HL-60 (cell line): ENCODE measurements around the gene POU3F2.

ENCODE experiments used
- CTCF ChIP-seq: IDR thresholded peaks from one replicate; pipeline ENCODE4 v1.5.1; 2011; ENCODE audit warnings: low read length, control low read depth, inconsistent platforms; ENCODE audit not compliant: insufficient read depth
- GABPA ChIP-seq: IDR thresholded peaks from 2 replicates; pipeline ENCODE4 v1.6.1; 2012; ENCODE audit warnings: low read depth
- POLR2AphosphoS5 ChIP-seq: IDR thresholded peaks from 2 replicates; pipeline ENCODE4 v1.6.1; 2012; ENCODE audit warnings: low read depth
- REST ChIP-seq: IDR thresholded peaks from 2 replicates; pipeline ENCODE4 v1.6.1; 2012; ENCODE audit warnings: low read depth; ENCODE audit not compliant: insufficient replicate concordance
- SPI1 ChIP-seq: IDR thresholded peaks from 2 replicates; pipeline ENCODE4 v1.6.1; 2012; ENCODE audit warnings: low read depth, mild to moderate bottlenecking, borderline replicate concordance

- TF ChIP-seq SPI1 (no peak), CTCF (no peak), POLR2AphosphoS5 (no peak), GABPA (no peak), REST (no peak)
These were observed 5.5 kb downstream of the POU3F2 start for GRCh38 chr6:98839781-98840361.
